Left lobe of liver (tissue), 2 donors: ENCODE results near the gene PALM3. TPM values are rescaled to one million over a fixed set of nuclear protein-coding genes. Genes with fewer than 3 reads are reported as not detected.
"Not testable (repeated sequence)": the region's sequence is repeated elsewhere in the genome, so short reads cannot be mapped to it uniquely, and the experiment has no call there.

Experiments
- ATAC-seq: fragments of 200-7000 bp; cut with Tn5 transposase; one replicate; pipeline ENCODE4 v1.9.1; 2020; ENCODE audit warnings: mild to moderate bottlenecking, moderate library complexity
- DNase-seq: peaks from one replicate; pipeline ENCODE4 v3.0.0-alpha.2; 2020; ENCODE audit warnings: low spot score
- total RNA-seq: library from RNA; stranded (reverse); gene quantifications from one replicate; pipeline ENCODE4 v1.2.1, GENCODE V29; 2021
- donor health status: DM: no; HTN: no; CAD: no; lungs with moderate emphysema.
- donor health status: DM: no; HTN: yes; CAD: no.

The PALM3 gene
- total RNA-seq, 1 donor from 2014 or later: 42.7 TPM

DNA sequence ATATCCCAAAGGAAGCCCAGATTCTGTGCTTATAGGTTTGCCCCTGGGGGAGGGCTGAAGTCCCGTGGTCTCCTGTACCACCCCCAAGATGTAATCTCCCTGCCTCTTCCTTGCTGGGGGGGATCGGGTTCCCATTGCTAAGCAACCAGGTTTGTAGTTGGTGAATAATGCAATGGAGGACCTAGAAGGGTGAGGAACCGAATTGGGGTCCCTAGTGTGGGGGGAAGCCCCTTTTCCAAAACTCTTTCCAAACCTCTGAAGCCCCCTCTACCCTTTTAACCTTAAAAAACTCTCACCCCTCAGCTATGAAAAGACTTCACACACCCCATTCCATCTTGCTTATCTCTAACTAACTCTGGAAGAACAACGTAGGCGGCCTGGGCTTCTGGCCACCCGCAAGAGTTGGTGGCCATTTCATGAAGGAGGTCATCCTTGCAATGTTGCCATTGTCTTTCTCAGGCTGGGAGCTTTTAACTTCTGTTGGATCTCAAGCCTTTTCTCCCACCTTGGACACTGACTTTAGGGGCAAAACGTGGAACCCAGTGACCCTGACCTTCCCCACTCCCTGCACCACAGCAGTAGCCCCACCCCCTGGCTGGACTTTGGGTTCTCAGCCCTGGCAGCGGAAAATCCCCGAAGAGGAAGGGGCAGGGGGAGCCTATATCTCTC lies 661 bp downstream of the PALM3 start:
- DNase-seq: peak; percentile 86
- peak; percentile 77 for ATAC-seq

DNA sequence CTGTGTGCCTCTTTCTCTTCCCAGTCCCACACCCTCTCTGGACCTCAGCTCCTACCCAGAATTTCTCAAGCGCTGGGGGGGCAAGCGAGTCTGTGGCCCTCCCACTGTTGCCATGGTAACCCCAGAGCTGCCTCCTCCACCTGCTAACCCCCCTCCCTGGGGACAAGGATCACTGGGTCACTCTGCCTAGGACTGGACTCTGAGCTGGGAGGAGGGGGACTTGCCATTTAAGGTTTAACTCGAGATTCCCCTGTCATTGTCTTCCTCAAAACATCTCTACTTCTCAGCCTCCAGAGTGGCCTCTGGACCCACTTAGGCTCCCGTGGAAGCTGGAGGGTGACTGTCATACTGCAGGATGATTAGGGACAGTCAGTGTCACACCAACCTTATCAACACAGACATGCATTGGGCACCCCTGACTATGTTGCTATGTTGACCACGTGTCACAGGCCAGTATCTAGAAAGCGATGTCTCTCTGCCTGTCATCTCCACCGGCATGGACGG lies 2.2 kb downstream of the PALM3 start:
- peak; percentile 66 for ATAC-seq
- peak; percentile 90 for DNase-seq

DNA sequence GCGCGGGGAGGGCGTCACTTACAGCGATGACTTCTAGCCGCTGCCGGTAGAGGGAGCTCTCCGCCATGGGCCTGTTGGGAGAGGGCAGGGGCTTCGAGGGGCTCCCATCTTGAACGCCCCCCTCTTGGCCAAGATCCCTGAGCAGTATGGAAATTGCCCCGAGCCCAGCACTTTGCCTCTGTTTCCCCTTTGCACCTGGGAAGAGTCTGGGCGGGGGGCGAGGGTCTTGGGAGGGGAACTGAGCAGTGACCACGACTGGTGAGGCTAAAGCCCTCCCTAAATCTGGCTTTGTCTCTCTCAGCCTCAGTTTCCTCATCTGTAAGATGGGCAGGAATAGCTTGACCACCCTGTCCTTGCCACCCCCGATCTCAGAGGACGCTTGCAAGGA lies 2.8 kb downstream of the PALM3 start:
- ATAC-seq (no peak), DNase-seq (no peak)

DNA sequence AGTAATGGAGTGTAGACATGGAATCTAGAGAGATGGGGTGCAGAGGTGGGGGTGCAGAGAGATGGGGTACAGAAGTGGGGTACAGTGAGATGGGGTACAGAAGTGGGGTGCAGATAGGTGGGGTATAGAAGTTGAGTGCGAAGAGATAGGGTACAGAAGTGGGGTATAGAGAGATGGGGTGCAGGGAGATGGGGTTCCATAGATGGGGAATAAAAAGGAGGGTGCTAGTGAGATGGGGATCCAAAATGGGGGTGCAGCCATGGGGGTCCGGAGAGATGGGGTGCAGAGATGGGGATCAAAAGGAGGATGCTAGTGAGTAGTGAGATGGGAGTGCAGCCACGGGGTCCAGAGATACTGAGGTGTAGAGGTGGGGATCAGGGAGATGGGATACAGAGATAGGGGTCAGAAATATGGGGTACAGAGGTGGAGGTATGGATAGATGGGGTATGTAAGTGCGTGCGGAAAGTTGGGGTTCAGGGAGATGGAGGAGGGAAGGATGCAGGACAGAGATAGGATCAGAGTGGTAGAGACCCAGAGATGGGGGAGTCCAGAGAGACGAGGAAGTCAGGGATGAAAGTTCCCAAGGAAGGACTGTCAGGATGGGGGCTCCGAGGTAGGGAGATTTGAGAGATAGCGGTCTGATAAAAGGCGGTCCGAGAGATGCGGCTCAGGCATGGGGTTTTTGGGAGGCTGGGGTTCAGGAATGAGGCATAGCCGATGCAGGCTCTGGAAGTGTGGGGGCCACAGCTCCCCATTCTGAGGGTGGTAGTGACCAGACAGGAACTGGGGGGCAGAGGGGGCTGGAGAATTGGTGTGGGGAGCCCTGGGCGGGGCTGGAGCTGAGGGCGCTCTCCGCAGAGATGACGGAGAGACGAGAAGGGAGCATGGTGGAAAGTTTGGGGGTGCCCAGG lies 3.4 kb downstream of the PALM3 start:
- no peak for DNase-seq
- no peak for ATAC-seq

DNA sequence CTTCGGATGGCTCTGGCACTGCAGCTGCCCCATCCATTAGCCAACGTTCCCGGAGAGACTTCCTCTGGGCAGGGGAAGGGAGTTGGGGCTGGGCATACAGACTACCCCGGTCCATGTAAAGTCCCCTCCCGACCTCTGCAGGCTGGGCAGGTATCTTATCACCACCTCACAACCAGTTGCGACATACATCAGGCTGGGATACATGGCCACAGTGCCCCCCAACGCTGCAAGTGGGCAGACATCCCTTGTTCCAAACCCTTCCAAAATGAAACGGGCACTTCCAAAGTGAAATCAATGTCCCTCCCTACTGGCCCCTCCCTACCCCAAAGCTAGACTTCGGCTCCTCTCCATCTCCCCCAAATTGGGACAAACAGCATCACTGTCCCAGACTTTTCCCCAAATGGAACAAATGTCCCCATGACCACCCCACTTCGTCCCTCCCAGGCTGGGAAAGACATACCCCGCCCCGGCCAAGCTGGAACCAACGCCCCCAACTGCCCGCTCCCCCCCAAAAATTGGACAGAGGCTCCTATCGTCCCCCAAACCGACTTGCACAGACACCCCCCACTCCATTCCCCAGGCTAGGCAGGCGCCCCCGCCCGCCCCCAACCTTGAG lies 5.0 kb downstream of the PALM3 start:
- ATAC-seq (no peak), DNase-seq (no peak)

DNA sequence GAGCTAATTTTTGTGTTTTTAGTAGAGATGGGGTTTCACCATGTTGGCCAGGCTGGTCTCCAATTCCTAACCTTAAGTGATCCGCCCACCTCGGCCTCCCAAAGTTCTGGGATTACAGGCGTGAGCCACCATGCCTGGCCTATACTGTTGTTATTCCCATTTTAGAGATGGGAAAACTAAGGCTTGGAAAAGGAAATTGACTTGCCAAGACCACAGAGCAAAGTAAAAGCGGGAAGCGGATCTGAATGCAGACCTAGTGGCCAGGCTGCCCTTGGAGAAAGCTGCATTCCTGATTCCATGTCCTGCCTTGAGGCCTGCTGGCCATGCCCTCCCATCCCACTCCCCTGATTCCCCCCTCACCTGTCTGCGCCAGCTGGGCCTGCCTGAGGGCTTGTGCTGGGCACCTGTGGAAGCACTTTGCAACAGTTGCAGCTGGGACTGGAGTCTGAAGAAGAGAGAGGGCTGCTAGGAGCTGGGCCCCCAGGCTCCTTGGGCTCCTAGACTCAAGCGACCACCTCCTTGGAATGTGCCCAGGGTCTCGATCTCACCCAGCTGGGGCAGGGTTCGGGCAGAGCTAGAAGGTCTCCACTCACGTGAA lies 5.7 kb downstream of the PALM3 start:
- ATAC-seq: no peak
- DNase-seq: no peak

DNA sequence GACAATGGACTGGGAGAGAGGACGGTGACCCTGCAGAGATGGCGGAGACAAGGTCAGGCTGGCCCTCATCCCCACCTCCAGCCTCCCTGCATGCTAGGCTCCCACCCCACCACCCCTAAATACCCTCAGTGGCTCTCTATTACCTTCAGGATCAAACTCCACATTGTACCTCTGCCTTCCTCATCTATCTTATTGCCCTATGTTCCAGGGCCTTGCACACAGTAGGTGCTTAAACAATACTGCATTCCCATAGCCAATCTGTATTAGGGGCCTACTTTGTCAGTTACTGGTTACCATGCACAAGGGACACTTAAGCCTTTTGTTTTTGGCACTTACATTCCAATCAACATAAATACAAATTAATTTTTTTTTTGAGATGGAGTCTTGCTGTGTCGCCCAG lies 6.5 kb downstream of the PALM3 start:
- no peak for ATAC-seq
- no peak for DNase-seq

DNA sequence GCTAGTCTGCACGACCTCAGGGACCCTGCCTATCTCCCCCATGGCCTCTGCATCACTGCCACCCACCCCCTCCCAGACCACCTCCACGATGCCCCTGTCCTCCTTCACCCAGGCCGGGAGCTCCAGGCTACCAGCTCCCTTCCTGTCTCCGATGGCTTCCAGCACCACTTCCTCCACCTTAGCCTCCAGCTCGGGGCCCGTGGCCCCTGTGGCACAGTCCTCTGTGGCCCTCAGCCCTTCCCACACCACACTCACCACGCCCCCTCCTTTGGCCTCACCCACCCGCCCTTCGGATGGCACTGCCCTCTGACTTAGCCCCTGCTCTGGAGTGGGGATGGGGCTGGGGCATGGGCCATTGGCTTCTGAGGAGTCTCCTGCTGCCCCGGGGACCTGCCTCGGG lies 7.2 kb downstream of the PALM3 start:
- DNase-seq (no peak), ATAC-seq (no peak)

DNA sequence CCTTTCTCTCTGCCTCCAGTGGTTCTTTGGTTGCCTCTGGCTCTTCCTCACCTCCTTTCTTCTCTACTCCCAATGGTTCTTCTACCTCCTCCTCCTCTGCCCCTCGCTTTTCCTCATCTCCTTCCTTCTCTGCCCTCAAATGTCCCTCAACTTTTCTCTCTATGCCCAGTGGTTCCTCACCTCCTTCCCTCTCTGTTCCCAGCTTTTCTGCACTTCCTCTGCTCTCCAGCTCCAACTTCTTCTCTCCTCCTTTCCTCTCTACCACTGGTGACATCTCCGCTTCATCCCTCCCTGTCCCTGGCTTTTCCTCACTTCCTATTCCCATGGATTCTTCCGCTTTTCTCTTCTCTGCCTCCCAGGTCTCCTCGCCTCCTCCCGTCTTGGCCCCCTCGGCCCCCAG lies 7.8 kb downstream of the PALM3 start:
- no peak for DNase-seq
- ATAC-seq: no peak

DNA sequence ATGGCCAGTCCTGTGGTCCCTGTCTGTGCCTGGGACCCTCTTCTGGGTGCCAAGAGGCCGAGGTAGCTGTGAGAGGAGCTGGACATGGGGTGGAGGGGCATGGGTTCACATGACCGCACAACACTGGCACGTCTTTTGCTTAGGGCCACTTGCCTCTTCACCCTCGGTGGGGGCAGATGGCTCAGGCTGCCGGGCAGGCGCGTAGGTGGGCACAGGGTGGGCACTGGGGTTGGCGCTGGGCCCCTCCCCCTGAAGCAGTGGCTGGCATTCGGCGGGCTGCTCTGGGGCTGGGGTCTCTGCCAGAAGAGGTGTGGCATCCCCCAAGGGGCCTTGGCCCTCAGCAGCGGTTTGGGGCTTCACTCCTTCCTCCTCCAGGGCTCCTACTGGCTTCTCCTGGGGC lies 8.4 kb downstream of the PALM3 start:
- DNase-seq (no peak), ATAC-seq (no peak)

DNA sequence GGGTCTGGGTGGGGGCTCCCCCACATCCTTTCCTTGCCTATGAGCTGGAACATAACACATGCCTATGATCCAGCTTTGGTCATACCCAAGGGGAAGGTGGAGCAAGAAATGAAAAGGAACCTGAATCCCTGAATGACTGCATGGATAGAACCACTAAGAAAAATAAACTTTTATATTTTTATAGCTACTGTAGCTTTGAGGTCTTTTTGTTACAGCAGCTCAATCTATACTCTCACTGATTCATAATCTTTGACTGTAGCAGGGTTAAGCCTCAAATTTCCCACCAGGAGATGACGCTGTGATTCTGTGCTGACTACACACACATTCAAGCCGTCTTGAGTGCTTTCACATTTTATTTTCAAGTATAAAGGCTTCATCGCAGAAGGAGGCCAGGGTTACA lies 8.8 kb downstream of the PALM3 start:
- no peak for DNase-seq
- ATAC-seq: no peak

DNA sequence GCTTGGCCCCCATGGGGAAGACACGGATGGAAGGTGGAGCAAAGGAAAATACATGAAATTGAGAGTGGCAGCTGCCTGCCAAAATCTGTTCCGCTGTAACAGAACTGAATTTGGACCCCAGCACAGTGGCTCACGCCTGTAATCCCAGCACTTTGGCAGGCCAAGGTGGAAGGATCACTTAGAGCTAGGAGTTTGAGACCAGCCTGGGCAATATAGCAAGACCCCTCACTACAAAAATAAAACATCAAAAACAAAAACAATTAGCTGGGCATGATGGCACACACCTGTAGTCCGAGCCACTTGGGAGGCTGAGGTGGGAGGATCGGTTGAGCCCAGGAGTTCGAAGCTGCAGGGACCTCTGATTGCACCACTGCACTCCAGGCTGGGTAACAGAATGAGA lies 9.4 kb downstream of the PALM3 start:
- ATAC-seq (no peak), DNase-seq (no peak)

DNA sequence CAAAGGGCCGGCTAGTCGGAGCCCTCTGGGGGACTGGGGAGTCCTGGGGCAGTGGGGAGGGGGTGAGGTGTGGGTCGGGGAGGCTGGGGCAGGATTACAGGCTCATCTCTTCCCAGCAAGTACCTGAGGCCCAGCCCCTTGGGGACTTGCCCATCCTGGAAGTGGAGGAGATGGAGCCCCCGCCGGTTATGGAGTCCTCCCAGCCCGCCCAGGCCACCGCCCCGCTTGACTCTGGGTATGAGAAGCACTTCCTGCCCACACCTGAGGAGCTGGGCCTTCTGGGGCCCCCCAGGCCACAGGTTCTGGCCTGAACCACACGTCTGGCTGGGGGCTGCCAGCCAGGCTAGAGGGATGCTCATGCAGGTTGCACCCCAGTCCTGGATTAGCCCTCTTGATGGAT lies 9.9 kb downstream of the PALM3 start:
- ATAC-seq: no peak
- DNase-seq: no peak

DNA sequence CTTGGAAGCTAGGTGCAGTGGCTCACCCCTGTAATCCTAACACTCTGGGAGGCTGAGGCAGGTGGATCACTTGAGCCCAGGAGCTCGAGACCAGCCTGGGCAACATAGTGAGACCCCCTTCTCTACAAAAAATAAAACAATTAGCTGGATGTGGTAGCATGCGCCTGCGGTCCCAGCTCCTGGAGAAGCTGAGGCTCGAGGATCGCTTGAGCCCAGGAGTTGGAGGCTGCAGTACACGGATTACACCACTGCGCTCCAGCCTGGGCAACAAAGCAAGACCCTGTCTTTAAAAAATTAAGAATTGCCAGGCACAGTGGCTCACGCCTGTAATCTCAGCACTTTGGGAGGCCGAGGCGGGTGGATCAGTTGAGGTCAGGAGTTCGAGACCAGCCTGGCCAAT lies 10.9 kb downstream of the PALM3 start:
- not testable (repeated sequence) for DNase-seq, ATAC-seq

DNA sequence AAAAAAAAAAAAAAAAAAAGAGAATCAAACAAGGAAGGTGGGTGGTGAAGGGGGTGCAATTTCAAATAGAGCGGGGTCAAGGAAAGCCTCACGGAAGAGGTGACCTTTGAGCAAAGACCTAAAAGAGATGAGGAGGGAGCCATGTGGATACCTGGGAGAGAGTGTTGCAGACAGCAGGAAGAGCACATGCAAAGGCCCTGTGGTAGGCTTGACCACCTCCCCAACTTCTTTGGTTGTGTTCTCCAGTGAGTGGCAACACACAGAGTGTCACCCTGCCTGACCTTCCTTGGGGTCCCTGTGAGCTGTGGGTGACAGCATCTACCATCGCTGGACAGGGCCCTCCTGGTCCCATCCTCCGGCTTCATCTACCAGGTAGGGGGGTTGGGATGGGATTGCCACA lies 11.4 kb downstream of the PALM3 start:
- ATAC-seq: no peak
- DNase-seq: no peak

DNA sequence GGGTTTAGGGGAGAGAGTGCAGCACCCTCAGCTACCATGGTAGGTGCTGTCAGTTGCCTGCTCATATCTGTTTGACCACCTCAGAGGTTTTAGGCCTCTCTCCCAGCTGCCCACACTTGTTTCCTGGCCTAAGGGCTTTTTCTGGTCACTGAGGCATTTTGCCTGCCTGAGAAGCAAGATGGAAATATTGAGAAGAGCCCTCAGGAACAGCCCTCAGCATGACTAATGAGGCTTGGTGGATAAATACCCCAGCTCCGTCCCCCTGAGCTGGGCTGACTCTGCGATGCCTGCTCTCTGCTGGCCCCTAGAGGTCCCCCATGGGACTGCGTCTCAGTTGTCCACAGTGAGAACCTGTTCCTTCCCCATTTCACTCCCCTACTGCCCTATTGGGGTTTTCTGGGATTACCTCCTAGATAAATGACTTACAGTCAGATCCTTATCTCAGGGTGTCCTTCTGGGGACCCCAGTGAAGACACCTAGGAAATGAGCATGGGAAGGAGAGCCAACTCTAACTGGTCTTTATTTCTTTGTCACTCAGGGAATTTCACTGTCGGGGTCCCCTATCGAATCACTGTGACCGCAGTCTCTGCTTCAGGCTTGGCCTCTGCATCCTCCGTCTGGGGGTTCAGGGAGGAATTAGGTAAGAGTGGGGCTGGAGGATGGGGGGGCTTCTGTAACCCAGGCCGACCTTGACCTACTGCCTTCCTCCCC lies 13.3 kb downstream of the PALM3 start:
- ATAC-seq (peak; percentile 89), DNase-seq (no peak)

DNA sequence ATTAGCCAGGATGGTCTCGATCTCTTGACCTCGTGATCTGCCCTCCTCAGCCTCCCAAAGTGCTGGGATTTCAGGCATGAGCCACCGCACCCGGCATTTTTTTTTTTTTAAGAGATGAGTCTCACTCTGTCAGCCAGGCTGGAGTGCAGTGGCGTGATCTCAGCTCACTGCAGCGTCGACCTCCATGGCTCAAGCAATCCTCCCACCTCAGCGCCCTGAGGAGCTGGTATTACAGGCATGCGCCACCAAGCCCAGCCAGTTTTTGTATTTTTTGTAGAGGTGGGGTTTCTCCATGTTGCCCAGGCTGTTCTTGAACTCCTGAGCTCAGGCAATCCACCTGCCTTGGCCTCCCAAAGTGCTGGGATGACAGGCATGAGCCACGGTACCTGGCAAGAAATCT lies 14.0 kb downstream of the PALM3 start:
- DNase-seq, ATAC-seq: not testable (repeated sequence)

DNA sequence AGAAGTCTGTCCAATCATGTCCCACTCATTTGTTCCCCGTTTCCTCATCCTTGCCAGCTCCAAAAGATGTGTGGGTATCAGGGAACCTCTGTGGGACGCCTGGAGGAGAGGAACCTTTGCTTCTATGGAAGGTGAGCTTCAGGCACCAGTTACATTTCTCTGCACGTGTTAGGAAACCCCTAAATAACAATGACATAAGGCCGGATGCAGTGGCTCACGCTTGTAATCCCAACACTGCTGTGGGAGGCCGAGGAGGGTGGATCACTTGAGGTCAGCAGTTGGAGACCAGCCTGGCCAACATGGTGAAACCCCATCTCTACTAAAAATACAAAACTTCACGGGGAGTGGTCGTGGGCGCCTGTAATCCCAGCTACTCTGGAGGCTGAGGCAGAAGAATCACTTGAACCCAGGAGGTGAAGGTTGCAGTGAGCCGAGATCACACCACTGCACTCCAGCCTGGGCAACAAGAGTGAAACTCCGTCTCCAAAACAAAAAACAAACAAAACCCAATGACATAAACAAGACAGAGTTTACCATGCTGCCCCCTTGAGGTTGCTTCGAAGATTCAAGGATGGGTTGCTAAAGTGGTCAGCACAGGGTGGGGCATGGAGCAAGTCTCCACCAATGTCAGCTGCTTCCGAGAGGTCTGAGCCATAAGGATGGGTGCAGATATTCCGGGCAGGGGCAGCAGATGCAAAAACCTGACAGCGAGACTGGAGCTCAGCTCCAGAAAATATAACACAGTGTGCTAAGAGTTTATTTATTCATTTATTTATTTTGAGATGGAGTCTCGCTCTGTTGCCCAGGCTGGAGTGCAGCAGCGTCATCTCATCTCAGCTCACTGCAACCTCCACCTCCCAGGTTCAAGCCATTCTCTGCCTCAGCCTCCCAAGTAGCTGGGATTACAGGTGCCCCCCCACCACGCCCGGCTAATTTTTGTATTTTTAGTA lies 18.9 kb downstream of the PALM3 start:
- not testable (repeated sequence) for DNase-seq
- ATAC-seq: peak; percentile 93

DNA sequence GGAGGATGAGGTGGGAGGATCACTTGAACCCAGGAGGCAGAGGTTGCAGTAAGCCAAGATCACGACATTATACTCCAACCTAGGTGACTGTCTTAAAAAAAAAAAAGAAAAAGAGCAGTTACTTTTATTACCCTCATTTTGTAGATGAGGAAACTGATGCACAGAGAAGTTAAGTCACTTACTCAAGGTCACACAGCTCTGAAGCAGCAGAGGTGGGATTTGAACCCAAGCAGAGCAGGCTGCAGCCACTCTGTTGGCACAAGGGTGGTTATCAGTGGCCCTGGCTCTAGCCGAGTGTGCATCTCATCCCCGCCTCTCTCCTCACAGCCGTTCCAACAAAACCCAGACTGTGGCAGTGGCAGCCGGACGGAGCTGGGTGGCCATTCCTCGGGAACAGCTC lies 22.7 kb downstream of the PALM3 start:
- ATAC-seq (no peak), DNase-seq (no peak)

DNA sequence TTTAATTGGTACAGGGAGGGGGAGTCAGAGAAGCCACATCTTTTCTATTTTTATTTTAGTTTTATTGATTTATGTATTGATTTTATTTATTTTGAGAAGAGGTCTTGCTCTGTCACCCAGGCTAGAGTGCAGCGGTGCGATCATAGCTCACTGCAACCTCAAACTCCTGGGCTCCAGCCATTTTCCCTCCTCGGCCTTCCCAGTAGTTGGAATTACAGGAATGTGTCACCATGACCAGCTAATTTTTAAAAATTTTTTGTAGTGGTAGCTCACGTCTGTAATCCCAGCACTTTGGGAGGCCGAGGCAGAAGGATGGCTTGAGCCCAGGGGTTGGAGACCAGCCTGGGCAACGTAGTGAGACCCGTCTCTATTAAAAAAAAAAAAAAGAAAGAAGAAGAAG lies 26.2 kb downstream of the PALM3 start:
- ATAC-seq (no peak), DNase-seq (no peak)
